GM12892 (cell line): ENCODE results near the gene TBX20. TPM values are rescaled to one million over a fixed set of nuclear protein-coding genes. Genes with fewer than 3 reads are reported as not detected.

ENCODE experiments used
- DNase-seq: peaks from one replicate; pipeline ENCODE4 v3.0.0; 2011; ENCODE audit not compliant: insufficient read length
- FAIRE-seq: peaks from 2 replicates; lab custom pipeline; 2011; peaks lifted over from hg19 to GRCh38; lab: Jason Lieb, UNC
- POLR2A ChIP-seq: IDR thresholded peaks from 2 replicates; pipeline ENCODE4 v1.6.1; 2011; ENCODE audit warnings: low read depth, low read length, control low read depth
- POLR2AphosphoS5 ChIP-seq: IDR thresholded peaks from 2 replicates; pipeline ENCODE4 v1.6.1; 2011; ENCODE audit warnings: low read depth, low read length, control low read depth
- TAF1 ChIP-seq: IDR thresholded peaks from 2 replicates; pipeline ENCODE4 v1.6.1; 2011; ENCODE audit warnings: low read depth, mild to moderate bottlenecking, control low read depth, low read length, borderline replicate concordance
- polyA plus RNA-seq: library from polyadenylated mRNA; unstranded; fragments of >200 nt; gene quantifications from one replicate; pipeline ENCODE4 v1.2.1, GENCODE V29; 2012; ENCODE audit warnings: missing spikeins, inconsistent platforms; ENCODE audit not compliant: missing spikeins

The TBX20 gene, protein sequence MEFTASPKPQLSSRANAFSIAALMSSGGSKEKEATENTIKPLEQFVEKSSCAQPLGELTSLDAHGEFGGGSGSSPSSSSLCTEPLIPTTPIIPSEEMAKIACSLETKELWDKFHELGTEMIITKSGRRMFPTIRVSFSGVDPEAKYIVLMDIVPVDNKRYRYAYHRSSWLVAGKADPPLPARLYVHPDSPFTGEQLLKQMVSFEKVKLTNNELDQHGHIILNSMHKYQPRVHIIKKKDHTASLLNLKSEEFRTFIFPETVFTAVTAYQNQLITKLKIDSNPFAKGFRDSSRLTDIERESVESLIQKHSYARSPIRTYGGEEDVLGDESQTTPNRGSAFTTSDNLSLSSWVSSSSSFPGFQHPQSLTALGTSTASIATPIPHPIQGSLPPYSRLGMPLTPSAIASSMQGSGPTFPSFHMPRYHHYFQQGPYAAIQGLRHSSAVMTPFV
- not detected for polyA plus RNA-seq

- no peak for DNase-seq
- FAIRE-seq: no peak
- TF ChIP-seq POLR2AphosphoS5 (no peak), TAF1 (no peak), POLR2A (no peak)
These were observed at the start of gene TBX20 for GRCh38 chr7:35253710-35254495. TBX20 (minus strand) TSS chr7:35254100; CDS start chr7:35253620, 480 bp downstream.

DNA sequence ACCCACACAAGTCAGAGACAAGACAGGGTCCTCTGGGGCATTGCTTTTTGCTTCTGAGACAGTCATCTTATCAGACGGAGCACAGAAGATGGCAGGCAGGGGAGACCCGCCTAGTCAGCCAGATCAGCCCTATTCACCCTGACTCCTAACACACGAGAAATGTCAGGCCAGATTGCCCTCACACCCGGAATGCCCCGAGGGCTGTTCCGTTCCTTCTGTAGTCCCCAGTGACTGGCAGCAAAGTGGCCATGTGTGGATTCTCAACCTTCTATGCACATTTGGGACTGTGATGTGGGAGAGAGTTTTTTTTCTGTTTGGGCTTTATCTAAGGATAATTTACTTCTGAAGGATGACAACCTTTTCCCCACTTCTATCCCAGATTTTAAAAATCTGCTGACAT, 35.5 kb upstream of the TBX20 start:
- TF ChIP-seq POLR2AphosphoS5 (no peak), TAF1 (no peak), POLR2A (no peak)
- FAIRE-seq: no peak
- no peak for DNase-seq

DNA sequence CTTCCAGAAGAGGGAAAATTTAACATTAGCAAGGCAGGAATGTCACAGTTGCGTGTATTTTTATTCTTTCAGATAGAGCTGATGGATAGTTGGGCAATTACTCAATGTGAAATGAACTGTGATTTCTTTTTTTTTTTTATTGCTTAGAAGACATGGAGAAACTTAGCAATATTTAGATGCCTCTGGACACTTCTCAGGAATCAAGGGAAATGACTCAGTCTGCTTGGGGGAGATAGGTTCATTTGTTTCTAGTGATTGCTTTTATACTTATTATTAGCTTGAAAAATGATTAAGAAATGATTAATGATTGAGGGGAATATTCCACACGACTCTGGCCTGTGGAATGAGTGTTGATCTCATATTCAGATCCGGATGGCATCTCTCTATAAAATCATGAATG, 33.1 kb upstream of the TBX20 start:
- FAIRE-seq: no peak
- DNase-seq: no peak

GRCh38 chr7:35286422-35286821, 32.5 kb upstream of the TBX20 start:
- FAIRE-seq: no peak
- no peak for TF ChIP-seq POLR2A
- no peak for TF ChIP-seq TAF1
- TF ChIP-seq POLR2AphosphoS5: no peak
- DNase-seq: no peak

More for the DNA sequence above, 33.1 kb upstream of the TBX20 start:
- TF ChIP-seq POLR2AphosphoS5 (no peak), POLR2A (no peak), TAF1 (no peak)

- TF ChIP-seq POLR2AphosphoS5 (no peak), TAF1 (no peak), POLR2A (no peak)
- FAIRE-seq: no peak
These were observed 31.9 kb upstream of the TBX20 start for GRCh38 chr7:35285799-35286198.

GRCh38 chr7:35280902-35281301, 27.0 kb upstream of the TBX20 start:
- no peak for DNase-seq
- no peak for FAIRE-seq
- TF ChIP-seq POLR2AphosphoS5 (no peak), POLR2A (no peak), TAF1 (no peak)

More at GRCh38 chr7:35285799-35286198, 31.9 kb upstream of the TBX20 start:
- no peak for DNase-seq

GRCh38 chr7:35277359-35277758, 23.5 kb upstream of the TBX20 start:
- no peak for DNase-seq
- no peak for TF ChIP-seq POLR2AphosphoS5
- TF ChIP-seq TAF1: no peak
- no peak for TF ChIP-seq POLR2A
- no peak for FAIRE-seq

GRCh38 chr7:35272246-35272645, 18.3 kb upstream of the TBX20 start:
- FAIRE-seq: no peak
- TF ChIP-seq POLR2AphosphoS5 (no peak), TAF1 (no peak), POLR2A (no peak)
- no peak for DNase-seq

GRCh38 chr7:35268953-35269352, 15.1 kb upstream of the TBX20 start:
- no peak for FAIRE-seq
- no peak for DNase-seq
- TF ChIP-seq POLR2A (no peak), TAF1 (no peak), POLR2AphosphoS5 (no peak)

GRCh38 chr7:35267411-35267810, 13.5 kb upstream of the TBX20 start:
- no peak for FAIRE-seq
- DNase-seq: no peak

GRCh38 chr7:35263396-35263795, 9.5 kb upstream of the TBX20 start:
- TF ChIP-seq TAF1 (no peak), POLR2AphosphoS5 (no peak), POLR2A (no peak)
- FAIRE-seq (no peak), DNase-seq (no peak)

More at GRCh38 chr7:35267411-35267810, 13.5 kb upstream of the TBX20 start:
- TF ChIP-seq POLR2A (no peak), TAF1 (no peak), POLR2AphosphoS5 (no peak)
